Measurements from ENCODE around the gene METTL27.

- no peak for TF ChIP-seq CTCF (IDR thresholded peaks at IDR 0.05)
- TF ChIP-seq POLR2A (IDR thresholded peaks at IDR 0.05) = no peak
- no peak for TF ChIP-seq EP300 (IDR thresholded peaks at IDR 0.05)
Measured at GRCh38 chr7:73823873-73824592, 18.3 kb downstream of the METTL27 start.
